Neural cell (in vitro differentiated cells): ENCODE data around the gene QSOX2. TPM values are rescaled to one million over a fixed set of nuclear protein-coding genes. Genes with fewer than 3 reads are reported as not detected.

Source experiments
- H2AFZ ChIP-seq: fragments of 200-600, 300-800 bp; sonication (generic), shearing (Covaris generic); 2 replicates; pipeline ENCODE4 v1.6.0; 2014; ENCODE audit warnings: low read depth, mild to moderate bottlenecking, antibody characterized with exemption, low read length, moderate library complexity
- H3F3A ChIP-seq: fragments of 200-600 bp; shearing (Covaris generic); 2 replicates; pipeline ENCODE4 v1.6.1; 2016; ENCODE audit warnings: mild to moderate bottlenecking, moderate library complexity, mixed read lengths, antibody characterized with exemption, low read length; ENCODE audit not compliant: insufficient read depth, poor library complexity, severe bottlenecking
- H3K27ac ChIP-seq: fragments of 200-600, 300-800 bp; sonication (generic), shearing (Covaris generic); 2 replicates; pipeline ENCODE4 v1.5.1; 2014; ENCODE audit warnings: mild to moderate bottlenecking, low read length, moderate library complexity
- H3K27me3 ChIP-seq: fragments of 300-800, 200-600 bp; sonication (generic), shearing (Covaris generic); 2 replicates; pipeline ENCODE4 v1.6.0; 2014; ENCODE audit warnings: mild to moderate bottlenecking, low read depth, low read length, moderate library complexity; ENCODE audit not compliant: insufficient read depth
- H3K36me3 ChIP-seq: fragments of 300-800, 200-600 bp; sonication (generic), shearing (Covaris generic); 2 replicates; pipeline ENCODE4 v1.5.1; 2014; ENCODE audit warnings: mild to moderate bottlenecking, antibody characterized with exemption, low read length, moderate library complexity; ENCODE audit not compliant: insufficient read depth
- H3K4me2 ChIP-seq: fragments of 300-800, 200-600 bp; sonication (generic), shearing (Covaris generic); 2 replicates; pipeline ENCODE4 v1.6.0; 2014; ENCODE audit warnings: mild to moderate bottlenecking, low read length
- H3K4me3 ChIP-seq: fragments of 300-800, 200-600 bp; sonication (generic), shearing (Covaris generic); 2 replicates; pipeline ENCODE4 v1.5.1; 2014; ENCODE audit warnings: mild to moderate bottlenecking, low read length, moderate library complexity
- H3K79me2 ChIP-seq: fragments of 200-600 bp; shearing (Covaris generic); replicated peaks from 2 replicates; pipeline ENCODE4 v1.6.0; 2014; ENCODE audit warnings: mild to moderate bottlenecking, low read length, moderate library complexity; ENCODE audit not compliant: insufficient read depth
- H3K9ac ChIP-seq: fragments of 300-800, 200-600 bp; sonication (generic), shearing (Covaris generic); 2 replicates; pipeline ENCODE4 v1.6.1; 2016; ENCODE audit warnings: mild to moderate bottlenecking, low read length, mixed read lengths
- H3K9me2 ChIP-seq: fragments of 200-600 bp; shearing (Covaris generic); 2 replicates; pipeline ENCODE4 v1.6.1; 2016; ENCODE audit warnings: mild to moderate bottlenecking, low read length, mixed read lengths; ENCODE audit not compliant: insufficient read depth
- H3K9me3 ChIP-seq: fragments of 200-600, 300-800 bp; sonication (generic), shearing (Covaris generic); 2 replicates; pipeline ENCODE4 v1.6.1; 2016; ENCODE audit warnings: mild to moderate bottlenecking, mixed run types, low read length, moderate library complexity, mixed read lengths
- H4K20me1 ChIP-seq: fragments of 200-600 bp; shearing (Covaris generic); 2 replicates; pipeline ENCODE4 v1.6.1; 2016; ENCODE audit warnings: mild to moderate bottlenecking, mixed run types; ENCODE audit not compliant: insufficient read depth
- EP300 ChIP-seq: fragments of 450-650 bp; conservative IDR thresholded peaks from 2 replicates; pipeline ENCODE4 v1.6.1; 2014; ENCODE audit warnings: antibody characterized with exemption, mild to moderate bottlenecking, moderate library complexity; ENCODE audit not compliant: poor library complexity, severe bottlenecking
- EZH2 ChIP-seq: fragments of 200-600, 300-800 bp; shearing (Covaris generic), sonication (generic); IDR thresholded peaks from 2 replicates; pipeline ENCODE4 v1.6.1; 2014; ENCODE audit warnings: antibody characterized with exemption, low read length, borderline replicate concordance, mild to moderate bottlenecking; ENCODE audit not compliant: insufficient read depth, poor library complexity, severe bottlenecking
- MXI1 ChIP-seq: fragments of 450-650 bp; conservative IDR thresholded peaks from 2 replicates; pipeline ENCODE4 v1.6.1; 2014; ENCODE audit warnings: antibody characterized with exemption, mild to moderate bottlenecking; ENCODE audit not compliant: poor library complexity, severe bottlenecking
- POLR2AphosphoS5 ChIP-seq: IDR thresholded peaks from 2 replicates; pipeline ENCODE4 v1.6.1; 2012
- RAD21 ChIP-seq: fragments of 450-650 bp; conservative IDR thresholded peaks from 2 replicates; pipeline ENCODE4 v1.6.1; 2014; ENCODE audit warnings: antibody characterized with exemption, mild to moderate bottlenecking, moderate library complexity
- SMC3 ChIP-seq: fragments of 450-650 bp; conservative IDR thresholded peaks from 2 replicates; pipeline ENCODE4 v1.6.1; 2014; ENCODE audit warnings: antibody characterized with exemption, mild to moderate bottlenecking, moderate library complexity; ENCODE audit not compliant: poor library complexity
- TAF1 ChIP-seq: IDR thresholded peaks from 2 replicates; pipeline ENCODE4 v1.6.1; 2012; ENCODE audit warnings: low read depth
- polyA plus RNA-seq: library from polyadenylated mRNA; depleted of rRNA; stranded (reverse); fragments of >200 nt; gene quantifications from 2 replicates; pipeline ENCODE4 v1.2.3, GENCODE V29; 2014
- TF ChIP-seq, protein P1 (sequence below): fragments of 450-650 bp; IDR thresholded peaks from 2 replicates; pipeline ENCODE4 v1.5.1; 2014; ENCODE audit warnings: antibody characterized with exemption, mild to moderate bottlenecking, moderate library complexity; ENCODE audit not compliant: poor library complexity, severe bottlenecking
- TF ChIP-seq, protein P2 (sequence below): IDR thresholded peaks from 2 replicates; pipeline ENCODE4 v1.6.1; 2012; ENCODE audit warnings: borderline replicate concordance

QSOX2 gene
- polyA plus RNA-seq, 1 donor from 2014 or later, result 20.7 TPM

DNA sequence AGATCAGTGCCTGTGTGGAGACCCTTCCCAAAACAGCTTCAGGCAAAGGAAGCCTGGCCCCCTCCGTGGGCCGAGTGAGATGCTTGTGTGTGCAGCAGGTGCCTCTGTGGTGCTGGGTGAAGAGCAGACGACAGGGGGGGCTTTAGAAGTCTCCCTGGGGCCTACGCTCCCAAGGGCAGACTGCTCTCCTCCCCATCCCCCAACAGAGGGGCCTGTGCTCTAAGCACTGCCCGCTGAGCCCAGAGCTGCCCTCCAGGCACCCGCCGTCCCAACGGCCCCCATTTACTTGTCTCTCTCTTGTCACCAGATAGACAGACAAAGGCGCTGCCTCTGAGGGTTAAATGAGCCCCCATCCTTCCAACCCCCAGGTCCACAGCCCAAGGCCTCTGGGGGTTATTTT lies 38.0 kb downstream of the QSOX2 start:
- no peak overlapping the region for H3K4me2 ChIP-seq
- no peaks in the 10 kb centered on the region for H3K9me2 ChIP-seq
- no peaks in the 10 kb centered on the region for H3F3A ChIP-seq
- no peak overlapping the region for H2AFZ ChIP-seq
- no peaks in the 10 kb centered on the region for H3K36me3 ChIP-seq
- no peak overlapping the region for H3K27ac ChIP-seq
- H3K79me2 ChIP-seq, result no peaks in the 10 kb centered on the region
- no peaks in the 10 kb centered on the region for H4K20me1 ChIP-seq
- H3K9ac ChIP-seq, result no peak overlapping the region
- no peak overlapping the region for H3K4me3 ChIP-seq
- TF ChIP-seq EZH2 (no peak), EP300 (no peak), MXI1 (no peak), RAD21 (no peak)
- TF ChIP-seq, protein P1, sequence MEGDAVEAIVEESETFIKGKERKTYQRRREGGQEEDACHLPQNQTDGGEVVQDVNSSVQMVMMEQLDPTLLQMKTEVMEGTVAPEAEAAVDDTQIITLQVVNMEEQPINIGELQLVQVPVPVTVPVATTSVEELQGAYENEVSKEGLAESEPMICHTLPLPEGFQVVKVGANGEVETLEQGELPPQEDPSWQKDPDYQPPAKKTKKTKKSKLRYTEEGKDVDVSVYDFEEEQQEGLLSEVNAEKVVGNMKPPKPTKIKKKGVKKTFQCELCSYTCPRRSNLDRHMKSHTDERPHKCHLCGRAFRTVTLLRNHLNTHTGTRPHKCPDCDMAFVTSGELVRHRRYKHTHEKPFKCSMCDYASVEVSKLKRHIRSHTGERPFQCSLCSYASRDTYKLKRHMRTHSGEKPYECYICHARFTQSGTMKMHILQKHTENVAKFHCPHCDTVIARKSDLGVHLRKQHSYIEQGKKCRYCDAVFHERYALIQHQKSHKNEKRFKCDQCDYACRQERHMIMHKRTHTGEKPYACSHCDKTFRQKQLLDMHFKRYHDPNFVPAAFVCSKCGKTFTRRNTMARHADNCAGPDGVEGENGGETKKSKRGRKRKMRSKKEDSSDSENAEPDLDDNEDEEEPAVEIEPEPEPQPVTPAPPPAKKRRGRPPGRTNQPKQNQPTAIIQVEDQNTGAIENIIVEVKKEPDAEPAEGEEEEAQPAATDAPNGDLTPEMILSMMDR, result no peak
- TF ChIP-seq, protein P2, sequence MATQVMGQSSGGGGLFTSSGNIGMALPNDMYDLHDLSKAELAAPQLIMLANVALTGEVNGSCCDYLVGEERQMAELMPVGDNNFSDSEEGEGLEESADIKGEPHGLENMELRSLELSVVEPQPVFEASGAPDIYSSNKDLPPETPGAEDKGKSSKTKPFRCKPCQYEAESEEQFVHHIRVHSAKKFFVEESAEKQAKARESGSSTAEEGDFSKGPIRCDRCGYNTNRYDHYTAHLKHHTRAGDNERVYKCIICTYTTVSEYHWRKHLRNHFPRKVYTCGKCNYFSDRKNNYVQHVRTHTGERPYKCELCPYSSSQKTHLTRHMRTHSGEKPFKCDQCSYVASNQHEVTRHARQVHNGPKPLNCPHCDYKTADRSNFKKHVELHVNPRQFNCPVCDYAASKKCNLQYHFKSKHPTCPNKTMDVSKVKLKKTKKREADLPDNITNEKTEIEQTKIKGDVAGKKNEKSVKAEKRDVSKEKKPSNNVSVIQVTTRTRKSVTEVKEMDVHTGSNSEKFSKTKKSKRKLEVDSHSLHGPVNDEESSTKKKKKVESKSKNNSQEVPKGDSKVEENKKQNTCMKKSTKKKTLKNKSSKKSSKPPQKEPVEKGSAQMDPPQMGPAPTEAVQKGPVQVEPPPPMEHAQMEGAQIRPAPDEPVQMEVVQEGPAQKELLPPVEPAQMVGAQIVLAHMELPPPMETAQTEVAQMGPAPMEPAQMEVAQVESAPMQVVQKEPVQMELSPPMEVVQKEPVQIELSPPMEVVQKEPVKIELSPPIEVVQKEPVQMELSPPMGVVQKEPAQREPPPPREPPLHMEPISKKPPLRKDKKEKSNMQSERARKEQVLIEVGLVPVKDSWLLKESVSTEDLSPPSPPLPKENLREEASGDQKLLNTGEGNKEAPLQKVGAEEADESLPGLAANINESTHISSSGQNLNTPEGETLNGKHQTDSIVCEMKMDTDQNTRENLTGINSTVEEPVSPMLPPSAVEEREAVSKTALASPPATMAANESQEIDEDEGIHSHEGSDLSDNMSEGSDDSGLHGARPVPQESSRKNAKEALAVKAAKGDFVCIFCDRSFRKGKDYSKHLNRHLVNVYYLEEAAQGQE, result no peak
- peaks cover 36% of the 10 kb centered on the region for H3K27me3 ChIP-seq
- no peaks in the 10 kb centered on the region for H3K9me3 ChIP-seq

DNA sequence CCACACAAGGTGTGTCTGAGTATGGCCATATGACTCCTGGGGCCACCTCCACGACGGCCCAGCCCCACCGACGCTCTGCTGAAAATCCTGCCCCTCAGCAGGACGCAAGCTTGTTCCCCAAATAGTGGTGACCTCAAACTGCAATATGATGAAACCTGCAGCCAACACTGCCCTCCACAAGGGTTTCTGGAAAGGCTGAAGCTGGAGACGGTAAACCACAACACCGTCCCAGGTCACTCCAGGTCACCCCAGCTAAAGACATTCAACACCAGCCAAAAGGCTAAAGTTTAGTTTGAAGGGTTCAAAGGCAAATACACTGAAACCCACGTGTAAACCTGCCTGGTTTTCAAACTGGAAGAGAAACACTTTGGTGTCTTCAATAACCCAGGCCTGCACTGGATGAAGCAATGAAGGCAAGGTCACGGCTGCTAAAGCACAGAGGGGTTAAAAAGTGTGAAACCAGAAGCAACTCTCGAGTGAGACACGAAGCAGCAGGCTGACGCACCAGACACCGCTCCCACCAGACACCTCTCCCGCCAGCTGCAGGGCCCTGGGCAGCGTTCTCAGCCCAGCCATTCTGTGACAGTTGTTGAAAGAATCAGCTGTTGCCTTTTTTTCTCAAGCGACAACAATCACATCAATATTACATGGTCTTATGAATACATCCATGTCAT lies 38.9 kb downstream of the QSOX2 start:
- H3K9me2 ChIP-seq, result no peaks in the 10 kb centered on the region
- H3K4me3 ChIP-seq, result no peak overlapping the region
- peaks cover 45% of the 10 kb centered on the region for H3K27me3 ChIP-seq
- no peaks in the 10 kb centered on the region for H3K36me3 ChIP-seq
- no peaks in the 10 kb centered on the region for H3K9me3 ChIP-seq
- H3K4me2 ChIP-seq, result no peak overlapping the region
- H3K79me2 ChIP-seq, result no peaks in the 10 kb centered on the region
- no peak overlapping the region for H2AFZ ChIP-seq
- H3K9ac ChIP-seq, result no peak overlapping the region
- no peaks in the 10 kb centered on the region for H4K20me1 ChIP-seq
- no peaks in the 10 kb centered on the region for H3F3A ChIP-seq
- TF ChIP-seq MXI1, result no peak
- TF ChIP-seq, protein P2, result no peak
- TF ChIP-seq SMC3, result no peak
- TF ChIP-seq EZH2, result no peak
- TF ChIP-seq POLR2AphosphoS5, result no peak
- no peak for TF ChIP-seq EP300
- TF ChIP-seq TAF1, result no peak
- no peak for TF ChIP-seq RAD21
- TF ChIP-seq, protein P1, result no peak
- no peak overlapping the region for H3K27ac ChIP-seq
